ENCODE data around the gene SNX30. TPM values are rescaled to one million over a fixed set of nuclear protein-coding genes. Genes with fewer than 3 reads are reported as not detected.

The SNX30 gene
- total RNA-seq, 1 donor from 2014 or later = 41.2 TPM

- DNase-seq (ENCODE audit: low spot score) = no peak
Measured at GRCh38 chr9:112856843-112857242, 106.3 kb downstream of the SNX30 start.

- DNase-seq (ENCODE audit: low spot score) = no peak
Measured at GRCh38 chr9:112858005-112858404, 107.4 kb downstream of the SNX30 start.

- DNase-seq (ENCODE audit: low spot score) = peak; percentile 25
Measured at GRCh38 chr9:112858625-112859147, 108.1 kb downstream of the SNX30 start.

- no peak for DNase-seq (ENCODE audit: low spot score)
Measured at GRCh38 chr9:112860451-112860850, 109.9 kb downstream of the SNX30 start.

- DNase-seq (ENCODE audit: low spot score) = no peak
Measured at GRCh38 chr9:112861155-112861554, 110.6 kb downstream of the SNX30 start.

GRCh38 chr9:112861638-112862555 lies 111.3 kb downstream of the SNX30 start:
- peak; percentile 27 for DNase-seq (ENCODE audit: low spot score)

GRCh38 chr9:112863214-112863613 lies 112.7 kb downstream of the SNX30 start:
- peak; percentile 40 for DNase-seq (ENCODE audit: low spot score)

- DNase-seq (ENCODE audit: low spot score) = no peak
Measured at GRCh38 chr9:112863746-112864145, 113.2 kb downstream of the SNX30 start.

- DNase-seq (ENCODE audit: low spot score) = no peak
Measured at GRCh38 chr9:112864403-112864802, 113.8 kb downstream of the SNX30 start.

GRCh38 chr9:112864982-112865381 lies 114.4 kb downstream of the SNX30 start:
- no peak for DNase-seq (ENCODE audit: low spot score)

- no peak for DNase-seq (ENCODE audit: low spot score)
Measured at GRCh38 chr9:112866662-112867274, 116.2 kb downstream of the SNX30 start.

- DNase-seq (ENCODE audit: low spot score) = no peak
Measured at GRCh38 chr9:112867275-112867991, 116.9 kb downstream of the SNX30 start.

GRCh38 chr9:112868461-112868860 lies 117.9 kb downstream of the SNX30 start:
- no peak for DNase-seq (ENCODE audit: low spot score)

GRCh38 chr9:112869041-112869529 lies 118.5 kb downstream of the SNX30 start:
- no peak for DNase-seq (ENCODE audit: low spot score)

GRCh38 chr9:112869917-112870316 lies 119.4 kb downstream of the SNX30 start:
- no peak for DNase-seq (ENCODE audit: low spot score)

- no peak for DNase-seq (ENCODE audit: low spot score)
Measured at GRCh38 chr9:112870556-112870955, 120.0 kb downstream of the SNX30 start.

GRCh38 chr9:112872019-112872418 lies 121.5 kb downstream of the SNX30 start:
- DNase-seq (ENCODE audit: low spot score) = no peak

- no peak for DNase-seq (ENCODE audit: low spot score)
Measured at GRCh38 chr9:112873773-112874405, 123.3 kb downstream of the SNX30 start.

GRCh38 chr9:112878752-112879151 lies 128.2 kb downstream of the SNX30 start:
- DNase-seq (ENCODE audit: low spot score) = no peak

- DNase-seq (ENCODE audit: low spot score) = no peak
Measured at GRCh38 chr9:112880650-112881049, 130.1 kb downstream of the SNX30 start.

GRCh38 chr9:112881331-112881730 lies 130.8 kb downstream of the SNX30 start:
- DNase-seq (ENCODE audit: low spot score) = no peak

Measured in umbilical cord (tissue), 2 donors.